GM18517 (cell line): Measurements from ENCODE around the gene TOX2.

ENCODE experiments used
- ATAC-seq: cut with Tn5 transposase; IDR thresholded peaks from one replicate; pipeline ENCODE4 v1.9.1; 2021; ENCODE audit warnings: mild to moderate bottlenecking, moderate library complexity; ENCODE audit not compliant: unreplicated experiment

Gene TOX2

DNA sequence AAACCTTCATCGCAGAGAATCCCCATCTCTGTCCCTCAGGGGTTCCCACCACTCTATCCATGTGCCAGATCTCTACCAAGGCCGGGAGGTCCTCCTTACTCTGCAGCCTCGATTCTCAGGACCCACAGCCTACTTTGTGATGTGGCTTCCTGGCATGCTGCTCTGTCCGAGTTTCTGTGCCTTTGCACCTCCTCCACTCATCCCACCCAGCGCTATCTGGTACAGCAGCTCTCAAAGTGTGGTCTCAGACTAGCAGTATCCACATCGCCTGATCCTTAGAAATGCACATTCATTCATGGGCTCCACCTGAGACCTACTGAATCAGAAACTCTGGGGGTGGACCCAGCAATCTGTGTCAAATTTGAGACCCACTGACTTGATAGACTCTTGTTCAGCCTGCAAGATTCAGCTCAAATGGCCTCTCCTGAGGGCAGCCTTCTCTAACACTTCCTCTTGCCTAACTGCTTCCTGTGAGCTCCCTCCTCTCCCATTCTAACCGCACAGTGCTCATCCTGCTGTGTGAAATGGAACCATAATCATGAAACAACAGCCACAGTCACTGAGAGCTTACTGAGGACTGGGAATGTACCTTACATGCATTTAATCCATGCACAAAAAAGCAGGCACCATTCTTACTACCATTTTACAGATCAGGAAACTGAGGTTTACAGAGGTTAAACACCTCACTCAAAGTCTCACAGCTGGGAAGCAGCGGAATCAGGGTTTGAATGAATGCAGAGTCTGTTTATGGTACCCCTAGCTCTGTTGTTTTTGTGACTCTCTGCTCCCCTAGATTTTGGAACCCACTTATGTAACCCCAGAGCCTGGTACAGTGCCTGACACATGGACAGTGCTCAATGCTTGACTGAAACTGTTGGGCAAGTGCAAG lies 202.9 kb downstream of the TOX2 start:
- ATAC-seq: no peak

DNA sequence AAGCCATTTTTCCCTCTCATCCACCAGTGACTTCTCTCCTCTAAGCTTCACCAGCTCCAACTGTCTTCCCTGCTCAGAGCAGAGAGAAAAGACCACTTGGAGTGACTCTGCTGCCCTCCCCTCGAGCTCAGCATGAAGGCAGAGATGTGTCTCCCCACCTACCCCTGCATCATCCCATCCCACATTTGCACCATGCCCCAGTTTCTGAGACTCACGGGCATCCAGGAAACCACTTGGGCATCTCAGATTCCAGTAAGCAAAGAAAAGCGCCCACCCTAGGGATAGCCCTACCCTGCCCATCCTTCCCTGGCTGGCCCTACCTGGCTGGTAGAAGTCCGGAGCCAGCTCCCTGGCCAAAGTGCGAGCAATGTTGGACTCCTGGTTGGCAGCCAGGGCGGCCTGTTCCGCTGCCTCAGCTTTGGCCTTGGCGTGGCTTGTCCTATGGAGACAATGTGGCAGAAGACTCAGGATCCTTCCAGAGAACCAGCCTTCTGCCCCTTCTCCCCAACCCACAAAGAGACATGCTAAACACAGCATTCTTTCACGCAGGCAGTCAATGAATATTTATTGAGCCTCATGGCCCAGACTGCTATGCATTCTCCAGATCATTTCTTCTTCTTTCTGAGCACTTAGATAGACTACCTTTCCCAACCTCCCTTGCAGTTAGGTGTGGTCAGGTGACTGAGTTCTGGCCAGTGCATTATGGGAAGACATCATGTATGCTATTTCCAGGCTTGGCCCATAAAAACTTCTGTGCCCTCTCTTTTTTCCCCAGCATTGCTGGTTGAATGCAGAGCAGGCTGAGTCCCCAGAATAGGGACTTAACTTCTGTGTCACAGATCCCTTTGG lies 203.8 kb downstream of the TOX2 start:
- ATAC-seq: no peak
